Head of caudate nucleus (tissue), 42 donors: ENCODE results near the gene ITPR1.

Experiments
- DNase-seq, 42 donors: peaks; one replicate each; pipeline versions ENCODE4 v3.0.0 to v3.0.0-alpha.2; 2020 to 2021; ENCODE audit warnings: mixed read lengths in 7 of 42
- intact Hi-C: fragments of 100-400 bp; cut with DNase I; formaldehyde crosslinking; loops from one replicate; pipeline ENCODE4 v1.15.0; 2022

The ITPR1 gene

DNA sequence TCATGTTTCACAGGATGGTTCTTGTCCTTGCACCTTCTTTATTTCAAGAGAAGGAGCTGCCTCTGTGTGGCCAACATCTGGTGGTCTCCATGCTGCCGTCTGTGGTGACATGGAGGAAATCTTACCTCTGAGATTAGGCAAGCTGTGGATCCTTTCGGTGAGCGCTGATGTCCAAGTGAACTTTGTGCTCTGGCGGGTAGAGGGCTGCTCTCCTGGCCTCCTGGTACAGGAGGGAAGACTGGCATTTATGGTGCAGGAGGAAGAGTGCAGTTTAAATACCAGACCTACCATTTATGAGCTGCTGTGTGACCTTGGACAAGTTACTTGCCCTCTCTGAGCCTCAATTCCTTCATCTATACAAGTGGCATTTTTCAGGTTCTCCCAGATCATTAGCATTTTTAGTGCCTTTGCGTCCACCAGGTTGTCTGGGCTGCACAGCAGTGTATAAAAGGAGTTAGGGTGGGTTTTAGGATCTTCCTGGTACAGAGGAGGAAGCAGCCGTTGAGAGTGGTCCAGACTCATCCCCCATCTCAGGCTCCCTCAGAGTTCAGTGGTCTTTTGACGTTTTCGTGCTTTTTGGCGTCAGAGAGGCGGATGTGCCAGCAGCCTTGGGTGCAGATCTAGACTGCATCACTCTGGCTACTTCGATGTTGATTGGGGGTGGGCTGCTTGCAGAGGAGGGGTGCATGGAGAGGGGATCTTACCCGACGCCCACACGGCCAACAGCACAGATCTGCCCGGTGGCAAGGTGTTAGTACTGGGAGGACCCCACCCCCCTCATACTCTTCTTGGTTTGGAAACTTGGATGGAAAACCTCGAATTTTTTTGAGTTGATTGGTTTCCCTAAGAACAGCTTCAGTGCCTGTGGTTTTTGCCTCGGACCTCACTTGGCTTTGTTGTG, 162.2 kb downstream of the ITPR1 start:
- no peak for DNase-seq

DNA sequence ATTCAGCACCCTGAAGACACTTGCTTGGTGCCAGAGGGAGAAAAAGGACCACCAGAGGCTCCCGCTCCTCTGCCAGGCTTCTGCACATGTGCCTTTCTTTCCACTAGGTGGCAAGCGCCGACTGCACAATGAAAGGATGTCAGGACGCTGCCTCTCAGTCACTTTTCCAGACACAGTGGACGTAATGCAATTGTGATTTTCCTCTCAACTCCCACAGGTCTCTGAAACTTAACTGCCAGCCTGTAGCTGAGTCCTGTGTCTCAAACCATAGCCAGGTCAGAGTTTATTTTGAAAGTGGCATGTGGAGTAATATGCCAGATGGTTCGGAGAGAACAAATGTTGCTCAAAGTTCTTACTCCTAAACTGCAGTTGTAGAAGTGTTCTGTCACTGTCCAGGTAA, 162.9 kb downstream of the ITPR1 start:
- intact Hi-C loops = no loop called here

More for the DNA sequence above, 162.2 kb downstream of the ITPR1 start:
- intact Hi-C loops = no loop called here

DNA sequence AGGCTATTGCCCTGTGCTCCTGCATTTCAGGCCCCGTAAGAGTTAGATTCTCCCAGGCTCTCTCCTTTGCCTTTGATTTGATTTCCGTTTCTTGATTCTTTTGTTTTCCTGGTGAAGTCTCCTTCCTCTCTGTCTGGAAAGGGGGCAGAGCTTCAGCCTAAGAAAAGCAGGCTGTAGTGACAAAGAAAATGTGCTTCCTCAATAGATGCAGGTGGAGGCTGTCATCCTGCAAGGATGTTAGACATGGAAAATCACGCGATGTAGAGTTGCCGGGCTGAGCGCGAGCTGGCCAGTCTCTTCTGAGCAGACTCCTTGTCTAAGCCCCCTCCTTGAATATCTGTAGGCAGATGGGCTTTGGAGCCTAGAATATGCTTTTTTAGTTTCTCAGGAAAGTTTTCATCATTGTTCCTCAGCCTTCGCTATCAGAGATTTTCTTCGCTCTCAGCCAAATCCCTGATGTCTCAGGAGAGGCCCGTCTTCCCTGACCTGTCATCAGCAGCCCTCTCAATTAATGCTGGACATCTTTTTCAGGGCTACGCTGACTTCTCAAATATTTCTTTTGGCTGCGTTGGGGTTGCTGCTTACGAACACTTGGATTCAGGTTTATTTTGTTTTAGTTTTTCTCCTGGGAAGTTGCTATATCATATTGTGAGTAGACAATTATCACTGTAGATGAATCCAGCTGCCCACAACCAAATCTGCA, 163.6 kb downstream of the ITPR1 start:
- peak in 2 of 42 donors; percentile 18 to 26 for DNase-seq
- intact Hi-C loops = no loop called here

More for the DNA sequence above, 162.9 kb downstream of the ITPR1 start:
- DNase-seq = peak; percentile 52 to 89 (median 74)

DNA sequence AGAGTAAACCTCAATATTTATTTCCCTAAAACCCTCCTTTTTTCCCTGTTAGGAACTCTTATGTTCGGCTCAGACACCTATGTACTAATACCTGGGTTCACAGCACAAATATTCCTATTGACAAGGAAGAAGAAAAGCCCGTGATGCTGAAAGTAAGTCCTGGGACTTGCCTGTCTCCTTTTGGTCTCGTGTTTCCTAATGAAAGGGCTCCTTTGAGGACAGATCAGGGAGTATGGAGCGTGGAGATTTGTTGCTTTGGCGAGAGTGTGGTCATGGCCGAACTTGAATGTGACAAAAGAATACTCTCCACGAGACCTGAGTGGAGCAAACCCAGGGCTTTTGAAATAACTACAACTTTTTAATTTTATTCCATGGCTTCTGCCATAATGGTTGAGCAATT, 167.8 kb downstream of the ITPR1 start:
- no peak for DNase-seq
- intact Hi-C loops = no loop called here

DNA sequence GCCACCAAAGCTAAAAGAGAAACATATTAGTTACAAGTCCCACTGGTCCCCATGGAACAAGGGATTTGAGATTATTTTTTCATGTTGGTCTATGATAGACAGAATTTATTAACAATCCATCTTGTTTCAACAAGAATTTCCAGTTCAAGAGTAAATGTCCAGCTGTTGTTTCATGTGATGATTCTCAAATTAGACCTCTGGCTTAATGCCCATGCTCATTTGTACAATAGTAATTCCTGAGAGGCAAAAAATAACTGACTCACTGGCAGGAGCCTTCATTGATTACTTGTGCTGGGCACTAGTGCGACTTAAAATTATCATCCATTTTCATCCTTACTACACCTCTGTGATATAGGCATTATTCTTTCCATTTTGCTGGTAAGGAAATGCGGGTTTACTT, 171.3 kb downstream of the ITPR1 start:
- intact Hi-C loops = no loop called here

DNA sequence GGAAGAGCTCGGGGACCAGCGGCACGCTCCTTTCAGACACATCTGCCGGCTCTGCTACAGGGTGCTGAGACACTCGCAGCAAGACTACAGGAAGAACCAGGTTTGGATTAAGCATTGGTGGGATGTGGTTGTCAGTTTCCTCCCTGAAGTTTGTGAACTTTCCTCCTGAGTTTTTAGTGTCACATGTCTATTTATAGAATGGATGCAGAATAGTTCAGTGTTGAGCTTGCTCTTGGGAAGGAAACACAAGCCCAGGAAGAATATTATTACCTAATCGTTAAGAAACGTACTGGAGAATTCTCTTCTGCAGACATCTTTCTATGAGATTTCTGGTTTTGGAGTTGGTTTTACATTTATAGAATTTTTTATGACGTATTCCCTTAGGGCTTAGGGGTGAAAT, 172.0 kb downstream of the ITPR1 start:
- intact Hi-C loops = no loop called here
- DNase-seq = no peak

More for the DNA sequence above, 171.3 kb downstream of the ITPR1 start:
- no peak for DNase-seq

DNA sequence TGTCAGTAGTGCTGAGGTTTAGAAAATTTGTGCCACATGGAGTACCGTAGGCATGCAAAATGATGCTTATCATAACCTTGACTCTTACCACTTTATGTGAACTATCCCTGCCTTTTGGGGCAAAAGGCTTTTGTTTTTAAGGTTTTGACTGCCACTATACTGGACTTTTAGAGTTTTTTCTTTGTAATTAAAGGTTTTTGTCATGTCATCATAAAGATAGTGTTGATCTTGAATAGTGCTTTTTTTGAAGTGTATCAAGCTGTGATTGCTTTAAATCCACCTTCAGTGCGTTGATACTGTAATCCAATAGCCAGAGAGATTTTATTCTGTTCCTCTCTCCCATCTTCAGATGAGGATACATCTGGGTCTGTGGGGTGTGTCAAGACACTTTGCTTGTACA, 172.9 kb downstream of the ITPR1 start:
- no peak for DNase-seq
- intact Hi-C loops = no loop called here

DNA sequence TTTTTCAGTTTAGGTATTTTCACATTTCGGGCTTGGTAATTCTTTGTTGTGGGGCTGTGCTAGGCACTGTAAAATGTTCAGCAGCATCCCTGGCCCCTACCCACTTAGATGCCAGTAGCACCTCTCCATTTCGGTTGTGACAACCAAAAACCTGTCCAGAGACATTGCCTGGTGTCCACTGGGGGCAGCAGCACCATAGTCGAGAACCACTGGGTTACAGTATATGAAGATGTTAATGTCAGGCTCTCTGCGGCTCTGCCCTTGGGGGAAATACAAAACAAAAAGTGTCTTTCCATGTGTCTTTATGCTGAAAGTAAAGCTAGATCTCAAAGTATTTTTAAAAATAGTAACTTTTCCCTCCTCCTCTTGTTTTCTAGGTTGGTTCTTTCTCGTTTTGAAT, 177.2 kb downstream of the ITPR1 start:
- no peak for DNase-seq
- intact Hi-C loops = no loop called here

DNA sequence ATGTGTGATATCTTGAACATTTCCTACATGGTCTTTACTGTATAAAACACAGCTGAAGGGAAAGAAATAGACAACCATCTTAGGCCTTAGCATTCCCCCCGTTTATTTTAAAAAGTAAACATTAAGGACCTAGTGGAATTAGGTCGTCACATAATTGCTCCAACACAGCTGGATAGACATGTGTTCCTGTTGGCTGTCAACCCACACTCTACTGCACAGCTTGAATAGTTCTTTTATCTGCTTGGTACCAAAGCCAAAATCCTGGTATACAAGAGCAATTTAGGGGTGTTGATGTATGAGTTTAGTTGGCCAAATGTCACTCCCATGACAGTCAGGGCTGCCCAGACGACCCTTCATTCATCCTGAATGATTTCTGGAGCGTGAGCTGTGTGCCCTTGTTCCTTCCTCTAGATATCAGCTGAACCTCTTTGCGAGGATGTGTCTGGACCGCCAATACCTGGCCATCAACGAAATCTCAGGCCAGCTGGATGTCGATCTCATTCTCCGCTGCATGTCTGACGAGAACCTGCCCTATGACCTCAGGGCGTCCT, 179.7 kb downstream of the ITPR1 start:
- no peak for DNase-seq
- intact Hi-C loops = no loop called here

DNA sequence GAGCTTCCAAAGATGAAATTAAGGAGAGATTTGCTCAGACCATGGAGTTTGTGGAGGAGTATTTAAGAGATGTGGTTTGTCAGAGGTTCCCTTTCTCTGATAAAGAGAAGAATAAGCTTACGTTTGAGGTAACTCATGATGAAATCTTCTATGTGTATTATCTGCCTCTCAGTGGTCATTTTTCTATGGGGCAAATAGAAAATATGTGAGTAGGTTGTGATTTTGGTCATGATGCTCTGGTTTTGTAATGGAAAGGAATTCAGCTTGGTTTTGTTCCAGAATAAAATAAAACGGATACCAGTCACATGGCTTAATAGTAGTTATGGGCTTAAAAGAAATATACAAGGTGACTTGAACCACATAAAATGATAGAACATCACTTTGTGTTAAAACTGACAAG, 181.1 kb downstream of the ITPR1 start:
- no peak for DNase-seq
- intact Hi-C loops = no loop called here

DNA sequence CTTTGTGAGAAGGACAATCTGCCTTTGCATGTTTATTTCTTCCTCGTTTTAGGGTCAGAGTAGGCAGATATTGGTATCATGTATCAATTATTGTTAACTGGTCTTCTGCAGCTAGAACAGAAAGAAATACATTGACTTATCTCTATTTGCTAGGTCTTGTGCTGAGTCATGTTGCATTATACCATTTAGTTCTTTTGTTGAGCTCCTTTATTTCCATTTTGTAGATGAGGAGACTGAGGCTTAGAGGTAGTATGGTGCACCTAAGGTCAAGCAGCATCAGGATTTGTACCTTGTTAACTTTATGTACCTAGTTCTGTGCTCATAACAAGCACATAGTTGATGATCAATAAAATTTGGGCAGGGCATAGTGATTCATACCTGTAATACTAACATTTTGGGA, 182.6 kb downstream of the ITPR1 start:
- intact Hi-C loops = no loop called here

DNA sequence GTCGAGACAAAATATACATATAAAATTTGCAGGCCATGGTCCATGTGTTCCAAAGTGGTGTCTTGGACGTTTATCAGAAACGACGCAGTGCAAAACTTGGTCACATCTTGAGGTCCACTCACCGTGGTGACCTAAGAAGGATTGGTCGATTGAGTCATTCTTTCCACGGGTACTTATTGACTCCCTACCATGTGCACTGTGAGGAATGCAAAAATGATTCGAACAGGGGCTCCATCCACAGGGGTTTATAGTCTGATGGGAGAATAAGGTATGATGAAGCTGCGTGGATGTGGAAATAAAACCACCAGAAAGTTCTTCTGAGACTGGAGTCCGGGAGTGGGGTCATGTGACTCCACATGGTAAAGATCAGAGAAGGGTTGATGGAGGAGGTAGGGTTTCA, 185.2 kb downstream of the ITPR1 start:
- DNase-seq = no peak
- intact Hi-C loops = no loop called here

More for the DNA sequence above, 182.6 kb downstream of the ITPR1 start:
- DNase-seq = no peak

DNA sequence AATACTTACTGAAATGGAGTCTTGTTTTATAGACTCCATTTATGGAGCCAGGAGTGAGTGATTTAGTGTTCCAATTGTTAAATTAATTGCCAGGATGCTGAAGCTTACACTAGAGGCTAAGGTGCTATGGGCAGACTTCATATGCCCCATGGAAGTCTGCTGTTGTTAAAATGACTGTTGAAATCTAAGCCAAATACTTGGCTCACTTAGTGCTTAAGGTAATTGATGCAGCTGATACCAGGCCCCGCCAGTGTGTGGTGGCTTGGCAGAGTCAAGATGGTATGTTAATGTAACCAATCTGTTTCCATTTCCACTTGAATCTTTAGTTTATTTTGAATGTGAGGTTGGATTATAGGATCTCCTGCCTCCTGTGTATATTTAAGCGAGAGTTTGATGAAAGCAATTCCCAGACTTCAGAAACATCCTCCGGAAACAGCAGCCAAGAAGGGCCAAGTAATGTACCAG, 187.1 kb downstream of the ITPR1 start:
- intact Hi-C loops = no loop called here
- no peak for DNase-seq

DNA sequence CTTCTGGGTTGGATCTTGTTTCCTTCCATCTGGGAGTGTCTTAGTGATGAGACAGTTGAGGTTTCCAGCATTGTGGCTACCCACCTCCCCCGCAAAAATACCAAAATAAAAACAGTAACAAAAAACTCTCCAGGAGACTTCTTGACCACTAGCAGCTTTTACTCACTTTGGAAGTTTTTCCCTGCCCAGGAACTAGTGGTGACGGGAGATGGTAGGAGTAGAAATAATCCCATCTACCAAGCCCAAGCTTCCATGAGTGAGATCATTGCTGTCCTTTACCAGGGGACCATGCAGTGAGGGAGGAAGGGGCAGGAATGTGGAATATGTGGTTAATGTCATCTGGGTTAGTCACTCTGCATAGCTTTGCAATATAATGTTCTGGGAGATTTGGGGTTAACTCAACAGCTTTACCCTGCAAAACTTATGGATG, 187.7 kb downstream of the ITPR1 start:
- intact Hi-C loops = no loop called here
- no peak for DNase-seq

DNA sequence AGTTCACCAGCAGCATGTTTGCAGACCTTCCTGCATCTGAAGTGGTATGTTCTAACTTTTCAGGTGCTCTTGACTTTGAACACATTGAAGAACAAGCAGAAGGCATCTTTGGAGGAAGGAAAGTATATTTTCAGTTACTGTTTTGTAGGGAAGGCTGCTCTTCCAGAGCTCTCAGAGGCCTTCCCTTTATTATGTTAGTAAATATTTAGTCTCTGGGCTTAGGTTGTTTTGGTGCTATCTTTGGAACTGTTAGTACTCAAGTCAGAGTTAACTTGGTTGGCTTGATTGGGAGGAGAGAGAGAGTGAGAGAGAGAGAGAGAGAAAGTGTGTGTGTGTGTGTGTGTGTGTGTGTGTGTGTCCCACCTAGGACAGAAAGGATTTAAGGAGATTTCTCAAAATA, 188.2 kb downstream of the ITPR1 start:
- intact Hi-C loops = no loop called here

DNA sequence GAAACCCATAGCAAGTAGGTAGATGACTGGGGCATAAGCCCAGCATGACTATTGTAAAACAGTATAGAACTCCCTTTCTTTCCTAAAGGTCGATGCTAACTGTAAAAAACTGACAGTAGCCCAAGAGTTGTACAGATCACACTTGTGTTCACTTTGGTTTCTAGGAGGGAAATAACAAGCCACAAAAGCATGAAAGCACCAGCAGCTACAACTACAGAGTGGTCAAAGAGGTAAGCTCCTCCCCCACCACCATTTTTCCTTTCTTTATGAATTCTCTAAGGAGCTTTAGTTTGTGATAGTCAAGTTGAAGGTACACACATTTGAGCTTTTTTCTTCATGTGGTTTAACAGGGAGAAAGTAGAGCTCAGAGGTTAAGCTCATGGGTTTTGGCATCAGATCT, 191.0 kb downstream of the ITPR1 start:
- DNase-seq = no peak
- intact Hi-C loops = no loop called here

More for the DNA sequence above, 188.2 kb downstream of the ITPR1 start:
- DNase-seq = no peak

DNA sequence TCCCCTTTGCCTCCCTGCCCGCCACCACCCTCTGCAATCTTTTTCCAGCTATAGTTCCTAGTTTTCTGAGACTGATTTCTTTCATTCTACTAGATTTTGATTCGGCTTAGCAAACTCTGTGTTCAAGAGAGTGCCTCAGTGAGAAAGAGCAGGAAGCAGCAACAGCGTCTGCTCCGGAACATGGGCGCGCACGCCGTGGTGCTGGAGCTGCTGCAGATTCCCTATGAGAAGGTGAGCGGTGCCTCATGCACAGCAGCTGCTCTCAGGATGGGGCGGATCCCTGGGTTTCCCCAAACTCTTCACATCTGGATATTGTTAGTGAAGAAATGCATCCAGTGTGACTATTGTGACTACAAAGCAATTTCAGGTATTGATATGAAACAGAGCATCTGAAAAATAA, 191.8 kb downstream of the ITPR1 start:
- intact Hi-C loops = no loop called here
- no peak for DNase-seq

DNA sequence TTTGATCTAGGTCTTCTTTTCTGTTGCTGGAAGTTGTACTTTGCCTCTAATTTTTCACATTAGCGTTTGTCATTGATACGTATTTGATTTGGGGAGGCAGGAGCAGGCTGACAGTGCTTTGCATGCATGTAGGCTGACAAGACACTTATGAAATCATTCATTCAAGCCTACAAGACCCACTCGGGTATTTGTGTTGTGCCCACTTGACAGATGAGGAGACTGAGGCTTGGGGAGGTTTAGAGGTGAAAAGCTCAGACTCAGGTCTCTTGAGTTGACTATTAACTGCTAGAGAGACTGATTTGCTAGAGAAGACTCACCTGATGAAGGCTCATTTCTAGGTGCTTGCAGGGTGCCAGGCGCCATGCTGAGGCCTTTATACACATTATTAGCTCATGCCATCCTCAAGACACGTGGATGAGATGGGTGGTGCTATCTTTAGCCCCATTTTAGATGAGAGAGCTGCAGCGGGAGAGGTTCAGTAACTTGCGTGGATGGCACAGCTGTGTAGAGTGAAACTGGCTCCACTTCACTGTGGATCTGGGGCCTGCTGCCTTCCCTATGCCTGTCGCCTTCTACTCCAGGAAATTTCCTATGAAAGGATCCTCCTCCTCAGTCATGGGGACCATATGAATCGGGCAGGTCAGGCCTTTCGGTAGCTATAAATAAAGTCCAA, 192.7 kb downstream of the ITPR1 start:
- peak in 14 of 42 donors; percentile 6 to 61 (median 28) for DNase-seq
- intact Hi-C loops = no loop called here

DNA sequence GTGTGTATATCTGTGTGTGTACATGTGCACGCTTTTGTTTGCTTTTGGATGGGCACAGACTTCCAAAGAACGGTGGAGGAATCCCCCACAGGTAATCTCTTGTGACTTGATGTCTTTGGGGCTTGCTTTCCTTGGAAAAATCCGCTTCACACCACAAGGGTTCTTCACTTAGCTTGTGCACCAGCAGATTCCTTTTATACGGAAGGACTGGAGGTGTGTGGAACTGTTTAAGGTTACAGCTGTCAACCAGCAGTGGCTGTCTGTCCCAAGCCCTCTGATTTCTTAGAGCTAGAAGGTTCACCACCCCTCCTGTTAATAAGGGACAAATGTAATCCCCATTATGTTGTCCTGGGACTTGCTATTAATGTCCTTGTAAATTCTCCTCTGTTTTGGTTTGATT, 193.5 kb downstream of the ITPR1 start:
- no peak for DNase-seq
- intact Hi-C loops = no loop called here

DNA sequence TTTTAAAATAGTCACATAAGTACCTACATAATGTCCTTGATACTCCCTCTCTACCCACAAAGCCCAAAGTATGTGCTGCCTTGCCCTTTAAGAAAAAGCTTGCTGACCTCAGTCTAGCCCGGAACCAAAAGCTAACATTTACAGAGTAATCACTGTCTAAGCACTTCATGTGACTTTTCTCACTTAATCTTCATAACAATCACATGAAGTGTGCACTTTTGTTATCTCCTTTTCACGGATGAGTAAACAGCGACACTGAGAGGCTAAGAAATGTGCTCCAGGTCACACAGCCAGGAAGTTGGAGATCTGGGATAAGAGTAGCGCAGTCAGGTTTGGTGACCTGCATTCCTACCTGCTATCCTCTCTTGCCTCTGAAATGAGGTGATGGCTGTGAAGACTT, 194.0 kb downstream of the ITPR1 start:
- intact Hi-C loops = no loop called here
- DNase-seq = no peak
